T follicular helper cell (primary cell): Measurements from ENCODE around the gene ATP1B1.

ENCODE experiments used
- DNase-seq: peaks from one replicate; pipeline ENCODE4 v3.0.0-alpha.2; 2020; ENCODE audit warnings: low read depth
- total RNA-seq, 2 experiments: gene quantifications; one replicate each; lab custom pipeline; 2026; lab: John Stamatoyannopoulos, UW

The ATP1B1 gene
- total RNA-seq: 5.6 to 31.9 reads per million in 2 experiments

GRCh38 chr1:169106095-169106920 lies at the start of gene ATP1B1:
Gene ATP1B1, plus strand, starts transcription at chr1:169106690. Its CDS starts 140 bp downstream, at chr1:169106830.
- peak; percentile 68 for DNase-seq

DNA sequence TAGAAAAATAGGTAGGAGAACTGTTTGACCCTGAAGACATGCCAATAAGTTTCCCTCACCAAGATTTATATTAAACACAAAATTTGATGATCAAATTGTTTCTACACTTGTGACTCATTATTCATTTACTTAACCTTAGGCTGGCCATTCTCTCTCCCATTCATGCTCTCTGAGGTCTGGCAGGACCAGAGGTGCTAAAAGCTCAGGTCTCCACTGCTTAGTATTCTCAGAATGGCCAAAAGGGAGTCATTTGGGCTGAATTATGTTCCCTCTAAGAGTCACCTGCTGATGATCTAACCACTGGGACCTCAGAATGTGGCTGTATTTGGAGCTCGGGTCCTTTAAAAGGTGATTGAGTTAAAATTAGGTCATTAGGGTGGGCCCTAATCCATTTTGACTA lies 47.1 kb upstream of the ATP1B1 start:
- DNase-seq: no peak

DNA sequence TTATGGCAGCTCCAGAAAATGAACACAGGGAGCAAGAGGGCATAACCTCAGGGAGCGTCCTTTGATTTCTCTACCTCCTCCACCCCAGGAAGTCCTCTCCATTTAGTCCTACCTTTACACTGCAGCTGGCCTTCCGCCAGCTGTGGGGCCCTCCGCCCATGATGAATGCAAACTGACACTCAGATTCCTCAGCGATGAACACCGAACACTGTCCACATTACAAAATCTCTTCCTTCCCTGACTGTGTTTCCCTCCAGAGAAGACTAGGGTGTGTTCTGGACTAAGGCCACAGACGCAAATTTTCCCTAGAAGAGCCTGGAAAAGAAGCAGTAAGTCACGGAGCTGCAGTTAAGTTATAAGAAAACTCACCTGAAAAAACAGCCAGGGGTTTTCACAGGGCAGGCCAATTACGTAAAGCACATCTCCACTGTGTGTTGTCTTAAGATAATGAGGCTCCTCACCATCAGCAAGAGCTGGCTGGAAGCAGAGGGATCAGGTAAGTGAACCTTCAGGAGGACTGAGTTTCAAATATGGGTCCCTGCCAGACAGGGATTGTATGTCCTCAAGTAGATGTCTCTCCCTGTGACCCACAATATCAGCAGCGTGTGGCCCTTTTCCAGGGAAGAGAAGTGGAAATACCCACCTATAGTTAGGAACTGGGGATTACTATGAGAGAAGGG lies 46.3 kb upstream of the ATP1B1 start:
- DNase-seq: no peak

GRCh38 chr1:169060919-169061639 lies 45.4 kb upstream of the ATP1B1 start:
- DNase-seq: no peak

DNA sequence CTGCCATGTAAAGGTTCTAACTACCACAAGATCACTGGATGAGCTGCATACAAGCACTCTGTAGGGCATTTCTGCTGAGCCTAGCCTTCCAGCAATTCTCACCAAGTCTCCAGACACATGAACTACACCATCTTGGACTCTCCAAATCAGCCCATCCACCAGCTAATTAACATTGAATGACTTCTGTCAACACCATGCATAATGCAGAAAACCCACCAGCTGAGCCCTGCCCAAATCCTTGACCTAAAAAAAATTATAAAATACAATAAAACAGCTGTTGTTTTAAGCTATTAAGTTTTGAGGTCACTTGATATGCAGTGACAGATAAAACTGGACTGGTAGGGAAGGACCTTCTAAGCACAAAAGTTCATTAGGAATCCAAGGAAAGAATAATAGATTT lies 44.3 kb upstream of the ATP1B1 start:
- no peak for DNase-seq

DNA sequence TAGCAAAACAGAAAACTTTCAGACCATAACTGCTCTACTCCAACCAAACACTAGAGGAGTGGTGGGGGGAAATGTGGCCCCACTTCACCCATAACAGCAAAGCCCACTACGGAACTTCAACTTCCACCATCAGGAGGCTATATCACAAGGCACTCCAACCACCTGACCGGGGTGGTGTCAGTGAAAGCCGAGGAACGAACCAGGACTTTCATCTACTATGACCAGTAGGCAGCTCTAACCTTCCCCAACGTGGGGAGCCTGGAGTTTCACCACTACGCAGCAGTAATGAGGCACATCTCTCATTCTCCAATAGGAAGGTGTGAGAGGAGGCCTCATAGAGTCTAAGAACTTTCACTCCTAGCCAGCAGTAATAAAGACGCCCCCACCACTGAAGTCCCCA lies 42.4 kb upstream of the ATP1B1 start:
- DNase-seq: no peak

DNA sequence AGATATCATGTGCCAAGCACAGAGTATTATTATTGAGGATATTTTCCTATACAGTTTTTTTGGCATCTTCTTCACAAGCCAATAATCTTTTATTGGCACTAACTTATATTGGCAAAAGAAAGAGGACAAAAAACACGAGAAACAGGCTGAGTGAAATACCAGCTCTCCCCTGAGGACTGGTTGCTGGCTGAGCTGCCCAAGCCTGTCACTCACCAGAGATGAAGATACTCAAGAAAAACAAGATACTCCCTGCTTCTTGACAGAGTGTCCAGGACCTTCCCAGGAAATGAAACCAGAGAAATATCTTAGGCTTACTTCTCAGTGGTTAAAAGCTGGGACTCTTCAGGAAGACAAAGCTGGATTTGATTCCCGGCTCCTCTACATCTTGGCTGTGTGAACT lies 35.9 kb upstream of the ATP1B1 start:
- DNase-seq: no peak

DNA sequence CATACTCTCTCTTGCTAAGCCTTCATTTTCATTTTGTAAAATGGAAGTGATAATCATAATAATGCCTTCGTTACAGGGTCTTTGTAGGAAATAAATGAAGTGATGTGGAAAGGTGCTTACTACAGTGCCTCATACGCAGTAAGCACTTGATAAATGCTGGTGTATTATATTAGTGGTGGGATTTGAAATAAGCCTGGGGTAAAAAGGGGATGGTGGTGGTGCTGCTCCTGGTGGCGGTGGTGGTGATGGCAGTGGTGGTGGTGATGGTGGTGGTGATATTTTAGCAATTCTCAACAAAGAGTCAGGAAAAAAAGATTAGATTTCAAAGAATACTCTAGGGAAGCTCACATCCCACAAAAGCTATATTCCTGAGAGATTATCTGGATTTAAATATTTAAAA lies 35.5 kb upstream of the ATP1B1 start:
- DNase-seq: no peak

- no peak for DNase-seq
Measured at GRCh38 chr1:169072945-169073725, 33.4 kb upstream of the ATP1B1 start.

GRCh38 chr1:169078163-169078883 lies 28.2 kb upstream of the ATP1B1 start:
- no peak for DNase-seq

- DNase-seq: no peak
Measured at GRCh38 chr1:169081503-169082123, 24.9 kb upstream of the ATP1B1 start.

GRCh38 chr1:169085911-169086310 lies 20.6 kb upstream of the ATP1B1 start:
- DNase-seq: no peak

GRCh38 chr1:169086603-169087455 lies 19.7 kb upstream of the ATP1B1 start:
- DNase-seq: no peak

DNA sequence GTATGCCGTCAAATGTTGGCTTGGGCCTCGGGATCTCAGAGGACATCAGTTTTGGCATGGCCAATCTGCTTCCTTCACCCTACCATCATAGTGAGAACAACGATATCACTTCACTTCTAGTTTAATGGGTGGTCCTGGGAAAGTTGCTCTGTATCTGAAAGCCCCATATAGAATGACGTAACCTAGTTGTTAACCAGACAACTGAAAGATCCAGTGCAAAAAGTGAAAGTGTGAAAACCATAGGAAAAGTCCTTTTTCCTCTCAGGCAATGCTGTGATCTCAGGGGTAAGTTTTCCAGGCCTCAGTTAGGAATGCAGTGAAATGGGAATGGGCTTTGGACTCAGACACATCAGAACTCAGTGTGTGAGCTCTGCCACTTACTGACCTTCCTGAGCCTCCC lies 18.6 kb upstream of the ATP1B1 start:
- no peak for DNase-seq

DNA sequence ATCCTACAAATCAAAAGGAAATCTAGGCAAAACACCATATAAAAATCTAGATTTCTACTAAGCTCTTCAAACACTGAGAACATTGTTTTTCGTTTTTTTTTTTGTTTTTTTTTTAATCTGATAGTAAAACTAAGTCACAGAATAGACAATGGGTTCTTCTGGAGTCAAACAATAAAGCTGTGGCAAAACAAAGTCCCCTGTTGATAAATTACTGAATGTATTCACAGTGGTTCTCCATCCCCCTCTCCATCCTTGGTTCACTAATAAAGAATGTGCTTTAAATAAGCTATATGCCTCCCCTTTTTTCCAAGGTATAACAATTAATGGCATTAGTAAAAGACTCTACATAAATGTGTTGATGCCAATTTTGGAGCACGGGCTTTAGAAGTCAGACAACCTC lies 16.7 kb upstream of the ATP1B1 start:
- DNase-seq: no peak

- DNase-seq: no peak
Measured at GRCh38 chr1:169090308-169090899, 16.1 kb upstream of the ATP1B1 start.

GRCh38 chr1:169090900-169091311 lies 15.6 kb upstream of the ATP1B1 start:
- DNase-seq: no peak

DNA sequence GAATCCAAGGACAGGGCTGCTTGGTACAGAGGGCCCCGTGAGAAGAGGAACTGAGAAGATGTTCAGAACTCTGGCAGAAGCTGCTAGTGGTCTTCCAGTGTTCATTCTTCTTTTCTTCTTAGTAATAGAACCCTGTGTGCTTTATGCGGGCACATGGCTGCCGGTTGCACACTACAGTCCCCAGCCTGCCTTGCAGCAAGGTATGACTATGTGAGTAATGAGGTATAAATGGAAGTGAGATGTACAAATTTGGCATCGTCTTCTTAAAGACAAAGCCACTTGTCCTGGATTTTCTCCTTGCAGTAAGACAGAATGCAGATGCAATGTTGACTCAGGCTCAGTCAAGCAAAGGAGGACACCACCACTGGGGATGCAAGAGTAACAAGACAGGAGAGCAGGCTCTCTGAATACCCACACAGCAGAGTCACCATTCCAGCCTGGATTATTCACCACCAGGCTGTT lies 15.0 kb upstream of the ATP1B1 start:
- DNase-seq: no peak

- no peak for DNase-seq
Measured at GRCh38 chr1:169092399-169092798, 14.1 kb upstream of the ATP1B1 start.
